Measurements from ENCODE around the gene EPHA4. TPM values are rescaled to one million over a fixed set of nuclear protein-coding genes. Genes with fewer than 3 reads are reported as not detected.

The EPHA4 gene
- total and polyA plus RNA-seq, 11 donors: 4.2 to 35.2 (median 19.5) TPM

GRCh38 chr2:221399183-221399582 is 172.9 kb downstream of the EPHA4 start:
- WGBS, 4 donors: 61 to 69% (median 64%) methylated on average over 4 of the region's 4 CpGs
- Histone ChIP-seq H3K27me3 (no peaks in the 10 kb centered on the region), H3K36me3 (no peaks in the 10 kb centered on the region), H3K9me3 (peaks cover 0 to 4% (median 0%) of the 10 kb centered on the region in 12 donors), H3K27ac (no peak overlapping the region), H3K4me1 (no peaks in the 10 kb centered on the region), H3K4me3 (no peak overlapping the region)
- intact Hi-C loops (cut with DNase I): no loop called here
- ATAC-seq (no peak), DNase-seq (no peak)
- no peak for TF ChIP-seq POLR2A (IDR thresholded peaks at IDR 0.05)
- TF ChIP-seq CTCF (IDR thresholded peaks at IDR 0.05): no peak

GRCh38 chr2:221397187-221397586 is 174.9 kb downstream of the EPHA4 start:
- H3K4me1 ChIP-seq: no peaks in the 10 kb centered on the region
- ATAC-seq (no peak), DNase-seq (no peak)
- no peak overlapping the region for H3K4me3 ChIP-seq
- intact Hi-C loops (cut with DNase I): no loop called here
- 93 to 97% (median 95%) methylated on average over 1 of the region's 1 CpG for WGBS, 4 donors
- H3K36me3 ChIP-seq: no peaks in the 10 kb centered on the region
- TF ChIP-seq POLR2A (IDR thresholded peaks at IDR 0.05) (no peak), CTCF (IDR thresholded peaks at IDR 0.05) (no peak)
- H3K27me3 ChIP-seq: no peaks in the 10 kb centered on the region
- H3K9me3 ChIP-seq: peaks cover 0 to 4% (median 0%) of the 10 kb centered on the region in 12 donors
- H3K27ac ChIP-seq: no peak overlapping the region

GRCh38 chr2:221392228-221392881 is 179.7 kb downstream of the EPHA4 start:
- WGBS, 4 donors: 89 to 95% (median 91%) methylated on average over 5 of the region's 5 CpGs
- no peak overlapping the region for H3K4me3 ChIP-seq
- H3K27me3 ChIP-seq: no peaks in the 10 kb centered on the region
- no peak for TF ChIP-seq POLR2A (IDR thresholded peaks at IDR 0.05)
- TF ChIP-seq CTCF (IDR thresholded peaks at IDR 0.05): no peak
- H3K27ac ChIP-seq: no peak overlapping the region
- no peaks in the 10 kb centered on the region for H3K9me3 ChIP-seq
- DNase-seq: no peak
- ATAC-seq: no peak
- intact Hi-C loops (cut with DNase I): no loop called here
- H3K4me1 ChIP-seq: no peaks in the 10 kb centered on the region
- H3K36me3 ChIP-seq: no peaks in the 10 kb centered on the region

- no peaks in the 10 kb centered on the region for H3K4me1 ChIP-seq
- H3K4me3 ChIP-seq: no peak overlapping the region
- no peaks in the 10 kb centered on the region for H3K9me3 ChIP-seq
- WGBS, 4 donors: 77 to 83% (median 78%) methylated on average over 4 of the region's 4 CpGs
- intact Hi-C loops (cut with DNase I): no loop called here
- DNase-seq (no peak), ATAC-seq (no peak)
- H3K36me3 ChIP-seq: no peaks in the 10 kb centered on the region
- H3K27ac ChIP-seq: no peak overlapping the region
- H3K27me3 ChIP-seq: no peaks in the 10 kb centered on the region
- TF ChIP-seq CTCF (IDR thresholded peaks at IDR 0.05) (no peak), POLR2A (IDR thresholded peaks at IDR 0.05) (no peak)
Measured at GRCh38 chr2:221390878-221391277, 181.2 kb downstream of the EPHA4 start.
